ENCODE results near the gene ILKAP.
"Not testable (repeated sequence)": the region's sequence is repeated elsewhere in the genome, so short reads cannot be mapped to it uniquely, and the experiment has no call there.

ILKAP gene

GRCh38 chr2:238190445-238190844 lies 13.1 kb downstream of the ILKAP start:
- DNase-seq, result no peak

- DNase-seq, result no peak
These were observed 15.6 kb downstream of the ILKAP start for GRCh38 chr2:238187618-238188548.

- DNase-seq, result no peak
These were observed 19.7 kb downstream of the ILKAP start for GRCh38 chr2:238183821-238184220.

GRCh38 chr2:238182362-238182761 lies 21.1 kb downstream of the ILKAP start:
- DNase-seq, result no peak

GRCh38 chr2:238180554-238180953 lies 22.9 kb downstream of the ILKAP start:
- DNase-seq, result no peak

GRCh38 chr2:238176613-238177012 lies 26.9 kb downstream of the ILKAP start:
- DNase-seq, result no peak

GRCh38 chr2:238174701-238175100 lies 28.8 kb downstream of the ILKAP start:
- DNase-seq, result no peak

GRCh38 chr2:238174291-238174690 lies 29.2 kb downstream of the ILKAP start:
- no peak for DNase-seq

GRCh38 chr2:238173692-238174091 lies 29.8 kb downstream of the ILKAP start:
- no peak for DNase-seq

- DNase-seq, result no peak
These were observed 31.1 kb downstream of the ILKAP start for GRCh38 chr2:238172439-238172838.

- DNase-seq, result no peak
These were observed 31.8 kb downstream of the ILKAP start for GRCh38 chr2:238171575-238172187.

GRCh38 chr2:238171072-238171431 lies 32.4 kb downstream of the ILKAP start:
- DNase-seq, result not testable (repeated sequence)

- DNase-seq, result no peak
These were observed 33.0 kb downstream of the ILKAP start for GRCh38 chr2:238170386-238171071.

GRCh38 chr2:238169708-238170251 lies 33.7 kb downstream of the ILKAP start:
- DNase-seq, result no peak

- DNase-seq, result no peak
These were observed 34.3 kb downstream of the ILKAP start for GRCh38 chr2:238169048-238169707.

- no peak for DNase-seq
These were observed 35.1 kb downstream of the ILKAP start for GRCh38 chr2:238168196-238169047.

- DNase-seq, result no peak
These were observed 35.7 kb downstream of the ILKAP start for GRCh38 chr2:238167761-238168160.

- no peak for DNase-seq
These were observed 36.2 kb downstream of the ILKAP start for GRCh38 chr2:238167344-238167715.

GRCh38 chr2:238166391-238167343 lies 36.8 kb downstream of the ILKAP start:
- DNase-seq, result no peak

GRCh38 chr2:238165288-238165921 lies 38.1 kb downstream of the ILKAP start:
- DNase-seq, result no peak

All from CD4-positive, alpha-beta T cell treated with Interleukin-4 for 4 hours (primary cell).